A549 (cell line): ENCODE data around the gene PTPN5. TPM values are rescaled to one million over a fixed set of nuclear protein-coding genes. Genes with fewer than 3 reads are reported as not detected.
A peak's percentile ranks its signal among the peaks of the same experiment; 100 is the strongest.

ENCODE experiments used
- ATAC-seq, 2 experiments: fragments of 200-7000 bp in 1 of 2; fragments of >200 bp in 1 of 2; cut with Nextera tagmentation in 1 of 2; cut with Tn5 transposase in 1 of 2; 3 replicates each; pipeline versions ENCODE4 v1.8.0 to v1.9.1; 2018 to 2020; ENCODE audit warnings: mild to moderate bottlenecking in 1 of 2, moderate library complexity in 1 of 2
- CTCF ChIA-PET: fragments of 300-600 bp; sonication (Branson Sonifier 250); formaldehyde crosslinking; extraction: SDS; loops from one replicate; lab custom pipeline; 2021; ENCODE audit warnings: antibody characterized with exemption, inconsistent platforms; lab: Yijun Ruan, JAX
- POLR2A ChIA-PET: fragments of 350-600 bp; formaldehyde crosslinking; extraction: SDS; loops from one replicate; lab custom pipeline; 2021; ENCODE audit warnings: antibody characterized with exemption, inconsistent platforms; lab: Yijun Ruan, JAX
- DNase-seq, 2 experiments: peaks; one replicate each; pipeline versions ENCODE4 v3.0.0 to v3.0.0-alpha.2; 2011 to 2016; ENCODE audit warnings: low read depth in 1 of 2, low spot score in 1 of 2
- FAIRE-seq: peaks from 2 replicates; lab custom pipeline; 2011; peaks lifted over from hg19 to GRCh38; lab: Jason Lieb, UNC
- H3K27ac ChIP-seq, 2 experiments: fragments of >200 bp; sonication (Bioruptor Twin); formaldehyde crosslinking; 3 replicates each; pipeline ENCODE4 v1.5.1; 2016 to 2017
- H3K4me1 ChIP-seq: fragments of >200 bp; sonication (Bioruptor Twin); formaldehyde crosslinking; 3 replicates; pipeline ENCODE4 v1.6.1; 2016
- H3K4me2 ChIP-seq: fragments of >200 bp; sonication (Bioruptor Twin); formaldehyde crosslinking; 3 replicates; pipeline ENCODE4 v1.6.1; 2016
- H3K4me3 ChIP-seq: fragments of >200 bp; sonication (Bioruptor Twin); formaldehyde crosslinking; 3 replicates; pipeline ENCODE4 v1.5.1; 2016
- H3K9me3 ChIP-seq: fragments of >200 bp; sonication (Bioruptor Twin); formaldehyde crosslinking; 3 replicates; pipeline ENCODE4 v1.6.1; 2016
- CBX2 ChIP-seq: fragments of 200-600 bp; sonication (generic); IDR thresholded peaks from 2 replicates; pipeline ENCODE4 v1.6.1; 2016; ENCODE audit warnings: low read depth, mild to moderate bottlenecking, borderline replicate concordance
- CEBPB ChIP-seq, 2 experiments: fragments of >200 bp in 1 of 2; sonication (Bioruptor Twin) in 1 of 2; formaldehyde crosslinking in 1 of 2; IDR thresholded peaks; 2 replicates each; pipeline ENCODE4 v1.6.1; 2012 to 2016
- CHD4 ChIP-seq: fragments of 200-600 bp; sonication (generic); IDR thresholded peaks from 2 replicates; pipeline ENCODE4 v1.6.1; 2016; ENCODE audit warnings: antibody characterized with exemption, mild to moderate bottlenecking, borderline replicate concordance
- CTCF ChIP-seq: fragments of >200 bp; sonication (Bioruptor Twin); formaldehyde crosslinking; IDR thresholded peaks from 3 replicates; pipeline ENCODE4 v1.5.1; 2016
- EHF ChIP-seq: fragments of 250-450 bp; sonication (Bioruptor Pico); IDR thresholded peaks from 2 replicates; pipeline ENCODE4 v1.5.0; 2020; ENCODE audit warnings: mild to moderate bottlenecking
- ELK1 ChIP-seq: fragments of 150-350 bp; IDR thresholded peaks from 2 replicates; pipeline ENCODE4 v1.6.1; 2014; ENCODE audit warnings: low read depth, mild to moderate bottlenecking, low read length
- ESRRA ChIP-seq: fragments of 150-350 bp; IDR thresholded peaks from 2 replicates; pipeline ENCODE4 v1.6.1; 2014; ENCODE audit warnings: mild to moderate bottlenecking, low read length, borderline replicate concordance
- FOSL2 ChIP-seq, 2 experiments: fragments of 450-650 bp in 1 of 2; fragments of >200 bp in 1 of 2; sonication (Bioruptor Twin) in 1 of 2; formaldehyde crosslinking; IDR thresholded peaks; 2 replicates each; pipeline versions ENCODE4 v1.5.0 to v1.6.1; 2016 to 2020; ENCODE audit warnings: mild to moderate bottlenecking in 1 of 2, moderate library complexity in 1 of 2
- GATA3 ChIP-seq: IDR thresholded peaks from 2 replicates; pipeline ENCODE4 v1.6.1; 2012; ENCODE audit warnings: borderline replicate concordance
- HEYL ChIP-seq: fragments of 250-450 bp; sonication (Bioruptor Pico); IDR thresholded peaks from 2 replicates; pipeline ENCODE4 v1.8.0; 2021; ENCODE audit warnings: mild to moderate bottlenecking, moderate library complexity
- HOXA7 ChIP-seq: fragments of 250-450 bp; sonication (Bioruptor Pico); IDR thresholded peaks from 2 replicates; pipeline ENCODE4 v1.5.0; 2020; ENCODE audit warnings: mild to moderate bottlenecking, moderate library complexity
- HOXB13 ChIP-seq: fragments of 250-450 bp; sonication (Bioruptor Pico); IDR thresholded peaks from 2 replicates; pipeline ENCODE4 v1.5.0; 2020; ENCODE audit warnings: low read depth, mild to moderate bottlenecking, moderate library complexity
- JUN ChIP-seq, 2 experiments: fragments of >200 bp; sonication (Bioruptor Twin); formaldehyde crosslinking; IDR thresholded peaks; 2 replicates in 1 of 2; 3 replicates in 1 of 2; pipeline ENCODE4 v1.6.1; 2016 to 2017
- JUNB ChIP-seq: fragments of >200 bp; sonication (Bioruptor Twin); formaldehyde crosslinking; IDR thresholded peaks from 2 replicates; pipeline ENCODE4 v1.6.1; 2016
- KDM5A ChIP-seq: fragments of 200-600 bp; sonication (generic); IDR thresholded peaks from 2 replicates; pipeline ENCODE4 v1.6.1; 2016; ENCODE audit warnings: antibody characterized with exemption, mild to moderate bottlenecking
- MAFK ChIP-seq: fragments of 450-650 bp; IDR thresholded peaks from 2 replicates; pipeline ENCODE4 v1.6.1; 2014; ENCODE audit not compliant: partially characterized antibody
- RAD21 ChIP-seq, 2 experiments: fragments of >200 bp in 1 of 2; sonication (Bioruptor Twin) in 1 of 2; formaldehyde crosslinking in 1 of 2; IDR thresholded peaks in 1 of 2; conservative IDR thresholded peaks in 1 of 2; 2 replicates in 1 of 2; 3 replicates in 1 of 2; pipeline ENCODE4 v1.6.1; 2012 to 2018; ENCODE audit warnings: inconsistent platforms in 1 of 2
- RARB ChIP-seq: fragments of 250-450 bp; sonication (Bioruptor Pico); IDR thresholded peaks from 2 replicates; pipeline ENCODE4 v1.8.0; 2021; ENCODE audit warnings: mild to moderate bottlenecking, moderate library complexity
- RCOR1 ChIP-seq: fragments of 150-350 bp; IDR thresholded peaks from 2 replicates; pipeline ENCODE4 v1.6.1; 2014; ENCODE audit warnings: antibody characterized with exemption, low read length, low read depth
- SMC3 ChIP-seq: fragments of >200 bp; sonication (Bioruptor Twin); formaldehyde crosslinking; IDR thresholded peaks from 3 replicates; pipeline ENCODE4 v1.6.1; 2018; ENCODE audit warnings: inconsistent platforms
- TFCP2L1 ChIP-seq: fragments of 250-450 bp; sonication (Bioruptor Pico); IDR thresholded peaks from 2 replicates; pipeline ENCODE4 v1.5.0; 2021; ENCODE audit warnings: mild to moderate bottlenecking
- TP53 ChIP-seq: fragments of 250-450 bp; sonication (Bioruptor Pico); IDR thresholded peaks from 2 replicates; pipeline ENCODE4 v1.5.0; 2021; ENCODE audit warnings: mild to moderate bottlenecking, moderate library complexity
- ZFP36 ChIP-seq: fragments of 450-650 bp; IDR thresholded peaks from 2 replicates; pipeline ENCODE4 v1.6.1; 2014; ENCODE audit warnings: borderline replicate concordance; ENCODE audit not compliant: partially characterized antibody
- WGBS: methylation state at CpG from one replicate; pipeline ENCODE4 v1.1.6; 2017; ENCODE audit errors: missing lambda C conversion rate; 5-methylcytosine and 5-hydroxymethylcytosine counted together
- polyA plus RNA-seq, 4 experiments: library from polyadenylated mRNA; depleted of rRNA in 3 of 4; stranded (reverse); fragments of >200 nt; fragmentation: RNase III in 1 of 4; extraction: RNeasy Plus Mini Kit Qiagen cat#74134 plus additional on column Dnase treatment in 1 of 4; gene quantifications; 2 replicates in 3 of 4; 3 replicates in 1 of 4; pipeline ENCODE4 v1.2.3, GENCODE V29; 2011 to 2017

The PTPN5 gene
- polyA plus RNA-seq, 2 of the 4 experiments (the other 2 are of a cell fraction) = 0.04 TPM; not detected in 1

- Histone ChIP-seq H3K4me3 (no peak overlapping the region), H3K27ac (no peak overlapping the region), H3K4me2 (no peak overlapping the region), H3K9me3 (no peaks in the 10 kb centered on the region), H3K4me1 (no peaks in the 10 kb centered on the region)
- WGBS = 5% methylated on average over 4 of the region's 4 CpGs
- FAIRE-seq (no peak), DNase-seq (no peak), ATAC-seq (no peak; a peak in 1 of 6 replicates)
- TF ChIP-seq FOSL2 (IDR thresholded peaks at IDR 0.05) (no peak), FOSL2 (CRISPR knock-in tag; IDR thresholded peaks at IDR 0.05) (no peak), CBX2 (no peak)
- POLR2A ChIA-PET = no interaction called here
- CTCF ChIA-PET = interaction anchor here (1.1 to 15.1 kb wide), 3 partner anchors 26 to 689 kb away, joined by 3 to 182 read pairs (median 17); no protein-coding TSS in a partner anchor
Measured at GRCh38 chr11:18804199-18804999, 12.8 kb upstream of the PTPN5 start.

GRCh38 chr11:18802381-18803257 is 11.0 kb upstream of the PTPN5 start:
- FAIRE-seq (no peak), ATAC-seq (peak; percentile 68 to 83; a peak in 5 of 6 replicates), DNase-seq (peak; percentile 66 to 82)
- ChIA-PET POLR2A (no interaction called here), CTCF (interaction anchor here (0.6 to 15.1 kb wide), 20 partner anchors 9 to 687 kb away, joined by 3 to 182 read pairs (median 3); partner anchors contain the start of gene PTPN5)
- H3K4me2 ChIP-seq = peak overlapping the region; percentile 36
- no peaks in the 10 kb centered on the region for H3K4me1 ChIP-seq
- no peak overlapping the region for H3K27ac ChIP-seq
- no peak overlapping the region for H3K4me3 ChIP-seq
- 18% methylated on average over 13 of the region's 13 CpGs for WGBS
- H3K9me3 ChIP-seq = no peaks in the 10 kb centered on the region
- peak; percentile 81; the same call in 2 of the 3 replicates for TF ChIP-seq CTCF
- peak; percentile 97 for TF ChIP-seq MAFK
- no peak for TF ChIP-seq HEYL (CRISPR knock-in tag)
- TF ChIP-seq TP53 = no peak
- peak; percentile 80 to 91 for TF ChIP-seq CEBPB (IDR thresholded peaks at IDR 0.05)
- no peak for TF ChIP-seq TFCP2L1 (CRISPR knock-in tag)
- peak; percentile 65 to 74 for TF ChIP-seq RAD21 (conservative IDR thresholded peaks at IDR 0.05 in 1 of 2, IDR thresholded peaks at IDR 0.05 in 1 of 2)
- peak; percentile 67 for TF ChIP-seq SMC3

- FAIRE-seq = no peak
- no peak for DNase-seq
- H3K9me3 ChIP-seq = no peaks in the 10 kb centered on the region
- POLR2A ChIA-PET = interaction anchor here (0.6 kb wide), 1 partner anchor 317 kb away, joined by 6 read pairs; no protein-coding TSS in a partner anchor
- no peak overlapping the region for H3K27ac ChIP-seq
- H3K4me1 ChIP-seq = no peaks in the 10 kb centered on the region
- ATAC-seq = peak in 1 of 2 experiments; percentile 17; a peak in 3 of 6 replicates
- no peak overlapping the region for H3K4me3 ChIP-seq
- TF ChIP-seq GATA3 = no peak
- TF ChIP-seq FOSL2 (IDR thresholded peaks at IDR 0.05) = no peak
- TF ChIP-seq FOSL2 (CRISPR knock-in tag; IDR thresholded peaks at IDR 0.05) = 0 out of 2 replicates have a peak, but pooled peaks have one; percentile 20
- WGBS = 46% methylated on average over 3 of the region's 3 CpGs
- no peak overlapping the region for H3K4me2 ChIP-seq
- CTCF ChIA-PET = interaction anchor here (1.0 to 15.1 kb wide), 7 partner anchors 11 to 683 kb away, joined by 3 to 182 read pairs (median 4); partner anchors contain the start of genes PTPN5 and TSG101
Measured at GRCh38 chr11:18798799-18799469, 7.3 kb upstream of the PTPN5 start.

- 7% methylated on average over 7 of the region's 7 CpGs for WGBS
- Histone ChIP-seq H3K27ac (no peak overlapping the region), H3K4me3 (no peak overlapping the region), H3K4me2 (no peak overlapping the region), H3K4me1 (peaks cover 5% of the 10 kb centered on the region; the same call in 1 of the 3 replicates), H3K9me3 (no peaks in the 10 kb centered on the region)
- POLR2A ChIA-PET = no interaction called here
- DNase-seq (no peak), ATAC-seq (no peak), FAIRE-seq (no peak)
- CTCF ChIA-PET = interaction anchor here (1.1 to 15.1 kb wide), 5 partner anchors 8 to 67 kb away, joined by 4 to 182 read pairs (median 7); no protein-coding TSS in a partner anchor
- TF ChIP-seq ZFP36 (no peak), RARB (CRISPR knock-in tag) (no peak), HOXB13 (no peak), CBX2 (no peak), EHF (CRISPR knock-in tag) (no peak), ESRRA (no peak), JUN (IDR thresholded peaks at IDR 0.05) (no peak), RCOR1 (no peak), KDM5A (no peak), ELK1 (no peak), MAFK (no peak), HOXA7 (no peak), CHD4 (no peak), JUNB (no peak), RAD21 (conservative IDR thresholded peaks at IDR 0.05 in 1 of 2, IDR thresholded peaks at IDR 0.05 in 1 of 2) (no peak)
Measured at GRCh38 chr11:18794956-18795355, 3.4 kb upstream of the PTPN5 start.
